ENCODE results near the gene POLR2E.

The POLR2E gene

DNA sequence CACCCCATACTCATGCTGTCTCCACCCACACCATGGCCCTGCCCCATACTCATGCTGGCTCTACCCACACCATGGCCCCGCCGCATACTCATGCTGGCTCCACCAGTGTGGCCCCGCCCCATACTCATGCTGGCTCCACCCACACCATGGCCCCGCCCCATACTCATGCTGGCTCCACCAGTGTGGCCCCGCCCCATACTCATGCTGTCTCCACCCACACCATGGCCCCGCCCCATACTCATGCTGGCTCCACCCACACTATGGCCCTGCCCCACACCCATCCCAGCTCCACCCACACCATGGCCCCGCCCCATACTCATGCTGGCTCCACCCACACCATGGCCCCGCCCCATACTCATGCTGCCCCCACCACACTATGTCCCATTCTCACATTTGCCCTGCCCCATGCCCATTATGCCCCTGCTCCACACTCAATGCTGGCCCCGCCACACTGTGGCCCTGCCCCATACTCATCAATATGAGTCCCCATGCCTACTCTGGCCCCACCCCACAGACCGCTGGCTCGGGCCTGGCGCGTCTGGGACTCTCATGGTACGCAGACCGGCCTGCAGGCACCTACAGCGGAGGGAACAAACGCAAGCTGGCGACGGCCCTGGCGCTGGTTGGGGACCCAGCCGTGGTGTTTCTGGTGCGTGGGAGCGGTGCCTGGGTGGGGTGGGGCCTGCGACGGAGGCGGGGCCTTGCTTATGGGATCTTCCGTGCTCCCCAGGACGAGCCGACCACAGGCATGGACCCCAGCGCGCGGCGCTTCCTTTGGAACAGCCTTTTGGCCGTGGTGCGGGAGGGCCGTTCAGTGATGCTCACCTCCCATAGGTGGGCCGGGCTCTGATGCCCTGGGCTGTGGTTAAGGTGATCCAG is 31.9 kb downstream of the POLR2E start:
- Histone ChIP-seq H3K79me2 (ENCODE audit: control insufficient read depth, insufficient read depth, low read length, poor library complexity) (no peaks in the 10 kb centered on the region), H3K4me3 (ENCODE audit: low read depth, low read length) (peak overlapping the region; percentile 2), H2BK12ac (ENCODE audit: low read length) (no peak overlapping the region), H3K23ac (ENCODE audit: low read length) (no peak overlapping the region), H3K18ac (ENCODE audit: low read length) (no peak overlapping the region), H2BK5ac (ENCODE audit: low read depth, low read length, poor library complexity) (no peak overlapping the region), H4K12ac (ENCODE audit: low read depth, low read length) (no peak overlapping the region), H4K91ac (ENCODE audit: low read depth, low read length) (no peak overlapping the region), H3K14ac (ENCODE audit: low read length) (no peak overlapping the region), H4K8ac (ENCODE audit: low read depth, low read length) (no peak overlapping the region), H2AK5ac (ENCODE audit: low read length) (no peak overlapping the region), H3K4me2 (ENCODE audit: low read length) (no peak overlapping the region), H2BK120ac (ENCODE audit: insufficient read depth, low read length, poor library complexity) (no peak overlapping the region), H3K27me3 (ENCODE audit: insufficient read depth, low read length) (no peaks in the 10 kb centered on the region), H2AFZ (ENCODE audit: insufficient read depth, low read length, poor library complexity) (no peak overlapping the region), H3K9ac (ENCODE audit: low read length) (no peak overlapping the region), H3K4ac (ENCODE audit: low read depth, low read length) (no peak overlapping the region), H3K27ac (ENCODE audit: low read depth, low read length) (no peak overlapping the region), H3K9me3 (ENCODE audit: insufficient read depth, low read depth, low read length) (peaks cover 19% of the 10 kb centered on the region), H3K36me3 (ENCODE audit: control insufficient read depth in 1 of 2, insufficient read depth in 2 of 2, low read length in 2 of 2) (peaks cover 7% of the 10 kb centered on the region in 2 experiments), H3K79me1 (ENCODE audit: low read length) (peaks cover 18% of the 10 kb centered on the region), H3K4me1 (ENCODE audit: control insufficient read depth in 1 of 2, insufficient read depth in 2 of 2, low read length in 2 of 2) (peaks cover 27 to 28% of the 10 kb centered on the region in 2 experiments)
- peak; percentile 64 for DNase-seq
- WGBS (ENCODE audit: extremely low coverage, insufficient coverage, insufficient read length): no CpG with 5 or more reads among the region's 37 CpGs

DNA sequence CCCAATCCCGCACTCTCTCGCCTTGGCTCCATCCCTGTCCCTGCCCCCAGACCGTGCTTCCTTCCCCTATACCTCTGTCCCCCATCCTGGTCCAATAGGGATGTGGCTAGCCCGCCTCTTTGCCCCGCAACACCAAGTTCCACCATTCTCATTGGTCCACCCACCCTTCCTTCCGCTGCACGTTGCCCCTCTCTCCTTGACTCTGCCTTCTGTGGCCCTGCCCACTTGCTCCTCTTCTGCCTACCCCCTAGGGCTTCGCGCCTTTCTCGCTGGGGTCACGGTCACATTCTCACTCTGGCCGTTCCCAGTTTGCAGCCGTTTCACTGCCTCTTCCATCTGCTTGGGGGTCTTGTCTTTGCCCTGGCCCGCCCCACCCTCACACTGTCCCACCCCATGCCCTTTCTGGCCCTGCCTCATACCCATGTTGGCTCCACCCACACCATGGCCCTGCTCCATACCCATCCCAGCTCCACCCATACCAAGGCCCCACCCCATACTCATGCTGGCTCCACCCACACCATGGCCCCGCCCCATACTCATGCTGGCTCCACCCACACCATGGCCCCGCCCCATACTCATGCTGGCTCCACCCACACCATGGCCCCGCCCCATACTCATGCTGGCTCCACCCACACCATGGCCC is 32.7 kb downstream of the POLR2E start:
- no peak for DNase-seq

GRCh38 chr19:1061987-1062386 is 33.2 kb downstream of the POLR2E start:
- Histone ChIP-seq H3K79me1 (ENCODE audit: low read length) (peaks cover 18% of the 10 kb centered on the region), H2AK5ac (ENCODE audit: low read length) (no peak overlapping the region), H3K79me2 (ENCODE audit: control insufficient read depth, insufficient read depth, low read length, poor library complexity) (no peaks in the 10 kb centered on the region), H4K12ac (ENCODE audit: low read depth, low read length) (no peak overlapping the region), H3K18ac (ENCODE audit: low read length) (no peak overlapping the region), H3K9ac (ENCODE audit: low read length) (no peak overlapping the region), H3K4me3 (ENCODE audit: low read depth, low read length) (no peak overlapping the region), H3K36me3 (ENCODE audit: control insufficient read depth in 1 of 2, insufficient read depth in 2 of 2, low read length in 2 of 2) (peaks cover 17 to 18% of the 10 kb centered on the region in 2 experiments), H2BK120ac (ENCODE audit: insufficient read depth, low read length, poor library complexity) (no peak overlapping the region), H3K4me1 (ENCODE audit: control insufficient read depth in 1 of 2, insufficient read depth in 2 of 2, low read length in 2 of 2) (peaks cover 22% of the 10 kb centered on the region in 2 experiments), H3K4ac (ENCODE audit: low read depth, low read length) (no peak overlapping the region), H2BK5ac (ENCODE audit: low read depth, low read length, poor library complexity) (no peak overlapping the region), H3K27me3 (ENCODE audit: insufficient read depth, low read length) (no peaks in the 10 kb centered on the region), H3K27ac (ENCODE audit: low read depth, low read length) (no peak overlapping the region), H4K91ac (ENCODE audit: low read depth, low read length) (no peak overlapping the region), H4K8ac (ENCODE audit: low read depth, low read length) (no peak overlapping the region), H3K23ac (ENCODE audit: low read length) (no peak overlapping the region), H2AFZ (ENCODE audit: insufficient read depth, low read length, poor library complexity) (no peak overlapping the region), H2BK12ac (ENCODE audit: low read length) (no peak overlapping the region), H3K9me3 (ENCODE audit: insufficient read depth, low read depth, low read length) (peaks cover 29% of the 10 kb centered on the region), H3K14ac (ENCODE audit: low read length) (no peak overlapping the region), H3K4me2 (ENCODE audit: low read length) (no peak overlapping the region)
- no peak for DNase-seq
- WGBS (ENCODE audit: extremely low coverage, insufficient coverage, insufficient read length): no CpG with 5 or more reads among the region's 20 CpGs

More for the DNA sequence above, 32.7 kb downstream of the POLR2E start:
- Histone ChIP-seq H3K9ac (ENCODE audit: low read length) (no peak overlapping the region), H4K91ac (ENCODE audit: low read depth, low read length) (no peak overlapping the region), H3K27me3 (ENCODE audit: insufficient read depth, low read length) (no peaks in the 10 kb centered on the region), H3K79me1 (ENCODE audit: low read length) (peaks cover 18% of the 10 kb centered on the region), H2AFZ (ENCODE audit: insufficient read depth, low read length, poor library complexity) (no peak overlapping the region), H3K4me3 (ENCODE audit: low read depth, low read length) (no peak overlapping the region), H3K36me3 (ENCODE audit: control insufficient read depth in 1 of 2, insufficient read depth in 2 of 2, low read length in 2 of 2) (peaks cover 12% of the 10 kb centered on the region in 2 experiments), H2BK120ac (ENCODE audit: insufficient read depth, low read length, poor library complexity) (no peak overlapping the region), H4K12ac (ENCODE audit: low read depth, low read length) (no peak overlapping the region), H3K4me1 (ENCODE audit: control insufficient read depth in 1 of 2, insufficient read depth in 2 of 2, low read length in 2 of 2) (peaks cover 27% of the 10 kb centered on the region in 2 experiments), H3K79me2 (ENCODE audit: control insufficient read depth, insufficient read depth, low read length, poor library complexity) (no peaks in the 10 kb centered on the region), H2BK5ac (ENCODE audit: low read depth, low read length, poor library complexity) (no peak overlapping the region), H2BK12ac (ENCODE audit: low read length) (no peak overlapping the region), H3K4me2 (ENCODE audit: low read length) (no peak overlapping the region), H2AK5ac (ENCODE audit: low read length) (no peak overlapping the region), H3K9me3 (ENCODE audit: insufficient read depth, low read depth, low read length) (peaks cover 24% of the 10 kb centered on the region), H3K18ac (ENCODE audit: low read length) (no peak overlapping the region), H3K23ac (ENCODE audit: low read length) (no peak overlapping the region), H3K4ac (ENCODE audit: low read depth, low read length) (no peak overlapping the region), H3K14ac (ENCODE audit: low read length) (no peak overlapping the region), H4K8ac (ENCODE audit: low read depth, low read length) (no peak overlapping the region), H3K27ac (ENCODE audit: low read depth, low read length) (no peak overlapping the region)
- no CpG with 5 or more reads among the region's 17 CpGs for WGBS (ENCODE audit: extremely low coverage, insufficient coverage, insufficient read length)

DNA sequence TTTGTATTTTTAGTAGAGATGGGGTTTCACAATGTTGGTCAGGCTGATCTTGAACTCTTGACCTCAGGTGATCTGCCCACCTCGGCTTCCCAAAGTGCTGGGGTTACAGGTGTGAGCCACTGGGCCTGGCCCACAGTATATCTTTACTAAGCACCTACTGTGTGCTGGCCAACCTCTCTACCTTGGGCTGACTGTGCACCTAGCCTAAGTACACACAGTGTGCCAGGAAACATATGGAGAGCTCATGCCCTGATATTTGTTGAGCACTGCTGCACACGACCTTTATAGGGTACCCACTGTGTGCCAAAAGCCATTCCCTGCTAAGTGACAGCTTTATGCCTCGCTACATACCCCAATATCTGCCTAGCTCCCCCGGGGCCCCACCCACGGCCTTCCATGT is 34.5 kb downstream of the POLR2E start:
- H4K12ac ChIP-seq (ENCODE audit: low read depth, low read length): no peak overlapping the region
- peaks cover 9% of the 10 kb centered on the region for H3K79me1 ChIP-seq (ENCODE audit: low read length)
- H3K27me3 ChIP-seq (ENCODE audit: insufficient read depth, low read length): no peaks in the 10 kb centered on the region
- no peak overlapping the region for H3K9ac ChIP-seq (ENCODE audit: low read length)
- H2BK120ac ChIP-seq (ENCODE audit: insufficient read depth, low read length, poor library complexity): no peak overlapping the region
- no peak overlapping the region for H4K91ac ChIP-seq (ENCODE audit: low read depth, low read length)
- no CpG with 5 or more reads among the region's 5 CpGs for WGBS (ENCODE audit: extremely low coverage, insufficient coverage, insufficient read length)
- no peak overlapping the region for H4K8ac ChIP-seq (ENCODE audit: low read depth, low read length)
- no peak overlapping the region for H3K4me3 ChIP-seq (ENCODE audit: low read depth, low read length)
- no peak overlapping the region for H2BK12ac ChIP-seq (ENCODE audit: low read length)
- no peak overlapping the region for H2AK5ac ChIP-seq (ENCODE audit: low read length)
- DNase-seq: no peak
- H3K4me1 ChIP-seq (ENCODE audit: control insufficient read depth in 1 of 2, insufficient read depth in 2 of 2, low read length in 2 of 2): peaks cover 10 to 11% of the 10 kb centered on the region in 2 experiments
- no peak overlapping the region for H3K18ac ChIP-seq (ENCODE audit: low read length)
- no peaks in the 10 kb centered on the region for H3K79me2 ChIP-seq (ENCODE audit: control insufficient read depth, insufficient read depth, low read length, poor library complexity)
- no peak overlapping the region for H3K27ac ChIP-seq (ENCODE audit: low read depth, low read length)
- no peak overlapping the region for H2AFZ ChIP-seq (ENCODE audit: insufficient read depth, low read length, poor library complexity)
- no peak overlapping the region for H3K14ac ChIP-seq (ENCODE audit: low read length)
- H3K9me3 ChIP-seq (ENCODE audit: insufficient read depth, low read depth, low read length): peaks cover 40% of the 10 kb centered on the region
- no peak overlapping the region for H3K4me2 ChIP-seq (ENCODE audit: low read length)
- no peak overlapping the region for H3K4ac ChIP-seq (ENCODE audit: low read depth, low read length)
- H3K36me3 ChIP-seq (ENCODE audit: control insufficient read depth in 1 of 2, insufficient read depth in 2 of 2, low read length in 2 of 2): peaks cover 29 to 30% of the 10 kb centered on the region in 2 experiments
- H2BK5ac ChIP-seq (ENCODE audit: low read depth, low read length, poor library complexity): no peak overlapping the region
- H3K23ac ChIP-seq (ENCODE audit: low read length): no peak overlapping the region

Data from trophoblast cell (in vitro differentiated cells and primary cell).